KOPT-K1 (cell line): ENCODE results near the gene POTEH.
"Not testable (repeated sequence)": the region's sequence is repeated elsewhere in the genome, so short reads cannot be mapped to it uniquely, and the experiment has no call there.

Source experiments
- H3K27ac ChIP-seq: fragments of 200-600 bp; sonication (generic); 2 replicates; pipeline ENCODE4 v1.5.1; 2016; ENCODE audit warnings: antibody characterized with exemption, mild to moderate bottlenecking, low read depth, low read length; ENCODE audit not compliant: poor library complexity, severe bottlenecking
- H3K36me3 ChIP-seq: fragments of 200-600 bp; sonication (generic); 2 replicates; pipeline ENCODE4 v1.5.1; 2017; ENCODE audit warnings: antibody characterized with exemption, mild to moderate bottlenecking, low read length, moderate library complexity; ENCODE audit not compliant: insufficient read depth
- H3K9me3 ChIP-seq: fragments of 200-600 bp; sonication (generic); 2 replicates; pipeline ENCODE4 v1.5.1; 2017; ENCODE audit warnings: antibody characterized with exemption, low read length, mild to moderate bottlenecking; ENCODE audit not compliant: insufficient read depth, poor library complexity, severe bottlenecking

The POTEH gene

GRCh38 chr22:15689012-15689748, 646 bp upstream of the POTEH start:
- not testable (repeated sequence) for H3K9me3 ChIP-seq, H3K27ac ChIP-seq, H3K36me3 ChIP-seq

GRCh38 chr22:15713600-15713999, 23.8 kb downstream of the POTEH start:
- not testable (repeated sequence) for H3K27ac ChIP-seq, H3K9me3 ChIP-seq, H3K36me3 ChIP-seq

- not testable (repeated sequence) for H3K9me3 ChIP-seq, H3K27ac ChIP-seq, H3K36me3 ChIP-seq
Observed at GRCh38 chr22:15714125-15714524, 24.3 kb downstream of the POTEH start.

GRCh38 chr22:15721884-15722283, 32.1 kb downstream of the POTEH start:
- not testable (repeated sequence) for H3K9me3 ChIP-seq, H3K36me3 ChIP-seq, H3K27ac ChIP-seq

- H3K36me3 ChIP-seq, H3K27ac ChIP-seq, H3K9me3 ChIP-seq: not testable (repeated sequence)
Observed at GRCh38 chr22:15729209-15729917, 39.5 kb downstream of the POTEH start.

GRCh38 chr22:15731023-15731422, 41.2 kb downstream of the POTEH start:
- H3K36me3 ChIP-seq, H3K27ac ChIP-seq, H3K9me3 ChIP-seq: not testable (repeated sequence)

GRCh38 chr22:15734411-15734810, 44.6 kb downstream of the POTEH start:
- H3K36me3 ChIP-seq, H3K9me3 ChIP-seq, H3K27ac ChIP-seq: not testable (repeated sequence)

- H3K27ac ChIP-seq, H3K9me3 ChIP-seq, H3K36me3 ChIP-seq: not testable (repeated sequence)
Observed at GRCh38 chr22:15738157-15738908, 48.5 kb downstream of the POTEH start.

- H3K9me3 ChIP-seq, H3K36me3 ChIP-seq, H3K27ac ChIP-seq: not testable (repeated sequence)
Observed at GRCh38 chr22:15738909-15739391, 49.1 kb downstream of the POTEH start.

GRCh38 chr22:15747636-15748323, 58.0 kb downstream of the POTEH start:
- H3K27ac ChIP-seq, H3K36me3 ChIP-seq, H3K9me3 ChIP-seq: not testable (repeated sequence)

GRCh38 chr22:15749181-15749970, 59.5 kb downstream of the POTEH start:
- not testable (repeated sequence) for H3K27ac ChIP-seq, H3K9me3 ChIP-seq

GRCh38 chr22:15759443-15760097, 69.7 kb downstream of the POTEH start:
- H3K27ac ChIP-seq, H3K36me3 ChIP-seq, H3K9me3 ChIP-seq: not testable (repeated sequence)

More at GRCh38 chr22:15749181-15749970, 59.5 kb downstream of the POTEH start:
- not testable (repeated sequence) for H3K36me3 ChIP-seq

- H3K27ac ChIP-seq, H3K9me3 ChIP-seq, H3K36me3 ChIP-seq: not testable (repeated sequence)
Observed at GRCh38 chr22:15760388-15761150, 70.7 kb downstream of the POTEH start.
